ENCODE measurements around the gene GBA3.

The GBA3 gene

GRCh38 chr4:22648996-22649395 is 43.7 kb upstream of the GBA3 start:
- ATAC-seq = no peak
- no peak for TF ChIP-seq TSHZ2 (CRISPR knock-in tag; IDR thresholded peaks at IDR 0.05)

- no peak for ATAC-seq
These were observed 42.0 kb upstream of the GBA3 start for GRCh38 chr4:22650771-22651170.

GRCh38 chr4:22653752-22654151 is 39.0 kb upstream of the GBA3 start:
- ATAC-seq = no peak
- TF ChIP-seq CSRNP3 (CRISPR knock-in tag; IDR thresholded peaks at IDR 0.05) (no peak), ZC3H10 (CRISPR knock-in tag; IDR thresholded peaks at IDR 0.05) (no peak), TOX (CRISPR knock-in tag; IDR thresholded peaks at IDR 0.05; ENCODE audit: borderline replicate concordance) (no peak), ZNF8 (CRISPR knock-in tag; IDR thresholded peaks at IDR 0.05) (no peak), TCF4 (CRISPR knock-in tag; IDR thresholded peaks at IDR 0.05; ENCODE audit: borderline replicate concordance) (no peak), GLIS3 (CRISPR knock-in tag; IDR thresholded peaks at IDR 0.05) (no peak), SNAI2 (CRISPR knock-in tag; IDR thresholded peaks at IDR 0.05) (no peak), ARNTL (CRISPR knock-in tag; IDR thresholded peaks at IDR 0.05; ENCODE audit: borderline replicate concordance, low read depth) (no peak), ISL1 (CRISPR knock-in tag; IDR thresholded peaks at IDR 0.05) (no peak), CREB5 (CRISPR knock-in tag; IDR thresholded peaks at IDR 0.05; ENCODE audit: low read depth) (no peak), TSHZ2 (CRISPR knock-in tag; IDR thresholded peaks at IDR 0.05) (no peak), RARB (CRISPR knock-in tag; IDR thresholded peaks at IDR 0.05) (no peak), ZNF70 (CRISPR knock-in tag; IDR thresholded peaks at IDR 0.05) (no peak), ESRRG (CRISPR knock-in tag; IDR thresholded peaks at IDR 0.05) (no peak), POU6F1 (CRISPR knock-in tag; IDR thresholded peaks at IDR 0.05; ENCODE audit: borderline replicate concordance, low read depth) (no peak)

More at GRCh38 chr4:22650771-22651170, 42.0 kb upstream of the GBA3 start:
- TF ChIP-seq POU6F1 (CRISPR knock-in tag; IDR thresholded peaks at IDR 0.05; ENCODE audit: borderline replicate concordance, low read depth) = no peak
- TF ChIP-seq TCF4 (CRISPR knock-in tag; IDR thresholded peaks at IDR 0.05; ENCODE audit: borderline replicate concordance) = no peak
- no peak for TF ChIP-seq CSDC2 (CRISPR knock-in tag; IDR thresholded peaks at IDR 0.05)
- TF ChIP-seq SNAI2 (CRISPR knock-in tag; IDR thresholded peaks at IDR 0.05) = no peak
- no peak for TF ChIP-seq ARNTL (CRISPR knock-in tag; IDR thresholded peaks at IDR 0.05; ENCODE audit: borderline replicate concordance, low read depth)
- no peak for TF ChIP-seq OSR1 (CRISPR knock-in tag; IDR thresholded peaks at IDR 0.05)
- TF ChIP-seq TSHZ2 (CRISPR knock-in tag; IDR thresholded peaks at IDR 0.05) = no peak
- TF ChIP-seq ESRRG (CRISPR knock-in tag; IDR thresholded peaks at IDR 0.05) = no peak

Data from SK-N-SH treated with all-trans-retinoic acid at 6 μM for 48 hours (cell line).